Measurements from ENCODE around the gene PIGR. TPM values are rescaled to one million over a fixed set of nuclear protein-coding genes. Genes with fewer than 3 reads are reported as not detected.

The PIGR gene
- total and polyA plus RNA-seq, 5 donors from 2014 or later = not detected

GRCh38 chr1:206940588-206940936 is 5.7 kb downstream of the PIGR start:
- Histone ChIP-seq H3K36me3 (ENCODE audit: control insufficient read depth, insufficient read depth, low read length) (no peaks in the 10 kb centered on the region), H3K27ac (ENCODE audit: insufficient read depth, low read length, poor library complexity, severe bottlenecking) (no peak overlapping the region), H3K27me3 (ENCODE audit: control insufficient read depth, insufficient read depth, low read length) (peaks cover 2% of the 10 kb centered on the region), H3K4me1 (ENCODE audit: control insufficient read depth, insufficient read depth, low read length, poor library complexity, severe bottlenecking) (no peaks in the 10 kb centered on the region), H3K9me3 (ENCODE audit: control insufficient read depth in 2 of 2, low read length in 2 of 2) (no peaks in the 10 kb centered on the region), H3K4me3 (ENCODE audit: low read depth, low read length) (no peak overlapping the region)
- Mint-ChIP-seq H3K4me1 (peaks cover 0 to 2% (median 0%) of the 10 kb centered on the region in 4 donors), H3K4me3 (no peak overlapping the region), H3K36me3 (no peaks in the 10 kb centered on the region), H3K9me3 (no peaks in the 10 kb centered on the region), H3K27me3 (peaks cover 19% of the 10 kb centered on the region), H3K27ac (no peak overlapping the region)
- no peak for DNase-seq
- ATAC-seq (ENCODE audit: low read depth in 2 of 2) = no peak

- Histone ChIP-seq H3K36me3 (ENCODE audit: control insufficient read depth, insufficient read depth, low read length) (no peaks in the 10 kb centered on the region), H3K27me3 (ENCODE audit: control insufficient read depth, insufficient read depth, low read length) (peaks cover 2% of the 10 kb centered on the region), H3K4me1 (ENCODE audit: control insufficient read depth, insufficient read depth, low read length, poor library complexity, severe bottlenecking) (no peaks in the 10 kb centered on the region), H3K9me3 (ENCODE audit: control insufficient read depth in 2 of 2, low read length in 2 of 2) (no peaks in the 10 kb centered on the region), H3K27ac (ENCODE audit: insufficient read depth, low read length, poor library complexity, severe bottlenecking) (no peak overlapping the region), H3K4me3 (ENCODE audit: low read depth, low read length) (no peak overlapping the region)
- Mint-ChIP-seq H3K9me3 (no peaks in the 10 kb centered on the region), H3K27ac (no peak overlapping the region), H3K4me1 (peaks cover 0 to 1% (median 0%) of the 10 kb centered on the region in 4 donors), H3K4me3 (no peak overlapping the region), H3K27me3 (peaks cover 16% of the 10 kb centered on the region), H3K36me3 (no peaks in the 10 kb centered on the region)
- ATAC-seq (ENCODE audit: low read depth in 2 of 2) (no peak), DNase-seq (no peak)
Measured at GRCh38 chr1:206939841-206940587, 6.3 kb downstream of the PIGR start.

- no peaks in the 10 kb centered on the region for H3K4me1 ChIP-seq (ENCODE audit: control insufficient read depth, insufficient read depth, low read length, poor library complexity, severe bottlenecking)
- ATAC-seq (ENCODE audit: low read depth in 2 of 2) (no peak), DNase-seq (no peak)
- Mint-ChIP-seq H3K4me3 (no peak overlapping the region), H3K27ac (no peak overlapping the region), H3K27me3 (peaks cover 7% of the 10 kb centered on the region), H3K4me1 (no peaks in the 10 kb centered on the region), H3K9me3 (no peaks in the 10 kb centered on the region), H3K36me3 (no peaks in the 10 kb centered on the region)
- H3K27ac ChIP-seq (ENCODE audit: insufficient read depth, low read length, poor library complexity, severe bottlenecking) = no peak overlapping the region
- H3K9me3 ChIP-seq (ENCODE audit: control insufficient read depth in 2 of 2, low read length in 2 of 2) = no peaks in the 10 kb centered on the region
- no peaks in the 10 kb centered on the region for H3K36me3 ChIP-seq (ENCODE audit: control insufficient read depth, insufficient read depth, low read length)
- peaks cover 2% of the 10 kb centered on the region for H3K27me3 ChIP-seq (ENCODE audit: control insufficient read depth, insufficient read depth, low read length)
- H3K4me3 ChIP-seq (ENCODE audit: low read depth, low read length) = no peak overlapping the region
Measured at GRCh38 chr1:206939131-206939530, 7.1 kb downstream of the PIGR start.

GRCh38 chr1:206937425-206937824 is 8.8 kb downstream of the PIGR start:
- no peaks in the 10 kb centered on the region for H3K9me3 ChIP-seq (ENCODE audit: control insufficient read depth in 2 of 2, low read length in 2 of 2)
- no peak overlapping the region for H3K27ac ChIP-seq (ENCODE audit: insufficient read depth, low read length, poor library complexity, severe bottlenecking)
- no peak overlapping the region for H3K27ac Mint-ChIP-seq
- H3K36me3 Mint-ChIP-seq = no peaks in the 10 kb centered on the region
- peaks cover 0 to 12% (median 10%) of the 10 kb centered on the region in 4 donors for H3K4me1 Mint-ChIP-seq
- H3K27me3 Mint-ChIP-seq = no peaks in the 10 kb centered on the region
- H3K4me3 ChIP-seq (ENCODE audit: low read depth, low read length) = no peak overlapping the region
- peaks cover 8% of the 10 kb centered on the region for H3K4me1 ChIP-seq (ENCODE audit: control insufficient read depth, insufficient read depth, low read length, poor library complexity, severe bottlenecking)
- H3K27me3 ChIP-seq (ENCODE audit: control insufficient read depth, insufficient read depth, low read length) = no peaks in the 10 kb centered on the region
- ATAC-seq (ENCODE audit: low read depth in 2 of 2) (no peak), DNase-seq (no peak)
- no peaks in the 10 kb centered on the region for H3K9me3 Mint-ChIP-seq
- no peaks in the 10 kb centered on the region for H3K36me3 ChIP-seq (ENCODE audit: control insufficient read depth, insufficient read depth, low read length)
- no peak overlapping the region for H3K4me3 Mint-ChIP-seq

GRCh38 chr1:206935491-206936067 is 10.7 kb downstream of the PIGR start:
- ATAC-seq (ENCODE audit: low read depth in 2 of 2) (no peak), DNase-seq (peak in 2 of 3 donors; percentile 18 to 60)
- Histone ChIP-seq H3K4me1 (ENCODE audit: control insufficient read depth, insufficient read depth, low read length, poor library complexity, severe bottlenecking) (peaks cover 18% of the 10 kb centered on the region), H3K36me3 (ENCODE audit: control insufficient read depth, insufficient read depth, low read length) (no peaks in the 10 kb centered on the region), H3K9me3 (ENCODE audit: control insufficient read depth in 2 of 2, low read length in 2 of 2) (no peaks in the 10 kb centered on the region), H3K27me3 (ENCODE audit: control insufficient read depth, insufficient read depth, low read length) (no peaks in the 10 kb centered on the region), H3K27ac (ENCODE audit: insufficient read depth, low read length, poor library complexity, severe bottlenecking) (no peak overlapping the region), H3K4me3 (ENCODE audit: low read depth, low read length) (no peak overlapping the region)
- no peaks in the 10 kb centered on the region for H3K36me3 Mint-ChIP-seq
- H3K4me3 Mint-ChIP-seq = no peak overlapping the region
- H3K27ac Mint-ChIP-seq = peak overlapping the region in 2 of 3 donors; percentile 41 to 60
- H3K4me1 Mint-ChIP-seq = peaks cover 0 to 30% (median 19%) of the 10 kb centered on the region in 4 donors
- H3K9me3 Mint-ChIP-seq = no peaks in the 10 kb centered on the region
- no peaks in the 10 kb centered on the region for H3K27me3 Mint-ChIP-seq

- Histone ChIP-seq H3K36me3 (ENCODE audit: control insufficient read depth, insufficient read depth, low read length) (no peaks in the 10 kb centered on the region), H3K4me1 (ENCODE audit: control insufficient read depth, insufficient read depth, low read length, poor library complexity, severe bottlenecking) (peaks cover 29% of the 10 kb centered on the region), H3K4me3 (ENCODE audit: low read depth, low read length) (no peak overlapping the region), H3K9me3 (ENCODE audit: control insufficient read depth in 2 of 2, low read length in 2 of 2) (no peaks in the 10 kb centered on the region), H3K27ac (ENCODE audit: insufficient read depth, low read length, poor library complexity, severe bottlenecking) (no peak overlapping the region), H3K27me3 (ENCODE audit: control insufficient read depth, insufficient read depth, low read length) (no peaks in the 10 kb centered on the region)
- H3K4me1 Mint-ChIP-seq = peaks cover 9 to 49% (median 30%) of the 10 kb centered on the region in 4 donors
- no peaks in the 10 kb centered on the region for H3K9me3 Mint-ChIP-seq
- no peaks in the 10 kb centered on the region for H3K27me3 Mint-ChIP-seq
- H3K36me3 Mint-ChIP-seq = no peaks in the 10 kb centered on the region
- peak; percentile 62 to 70 (median 69) for DNase-seq
- H3K4me3 Mint-ChIP-seq = peak overlapping the region in 2 of 4 donors; percentile 25 to 79
- ATAC-seq (ENCODE audit: low read depth in 2 of 2) = peak; percentile 58 to 62
- peak overlapping the region in 1 of 3 donors; percentile 93 for H3K27ac Mint-ChIP-seq
Measured at GRCh38 chr1:206933333-206933945, 12.8 kb downstream of the PIGR start.

- Mint-ChIP-seq H3K4me3 (no peak overlapping the region), H3K9me3 (no peaks in the 10 kb centered on the region), H3K27ac (peak overlapping the region; percentile 88 to 93 (median 92)), H3K27me3 (no peaks in the 10 kb centered on the region), H3K4me1 (peaks cover 9 to 62% (median 37%) of the 10 kb centered on the region in 4 donors), H3K36me3 (no peaks in the 10 kb centered on the region)
- Histone ChIP-seq H3K4me3 (ENCODE audit: low read depth, low read length) (no peak overlapping the region), H3K27me3 (ENCODE audit: control insufficient read depth, insufficient read depth, low read length) (no peaks in the 10 kb centered on the region), H3K4me1 (ENCODE audit: control insufficient read depth, insufficient read depth, low read length, poor library complexity, severe bottlenecking) (peaks cover 31% of the 10 kb centered on the region), H3K36me3 (ENCODE audit: control insufficient read depth, insufficient read depth, low read length) (no peaks in the 10 kb centered on the region), H3K9me3 (ENCODE audit: control insufficient read depth in 2 of 2, low read length in 2 of 2) (no peaks in the 10 kb centered on the region), H3K27ac (ENCODE audit: insufficient read depth, low read length, poor library complexity, severe bottlenecking) (no peak overlapping the region)
- ATAC-seq (ENCODE audit: low read depth in 2 of 2) (no peak), DNase-seq (no peak)
Measured at GRCh38 chr1:206932177-206932576, 14.1 kb downstream of the PIGR start.
